HepG2 (cell line): Measurements from ENCODE around the gene ZNF331. TPM values are rescaled to one million over a fixed set of nuclear protein-coding genes. Genes with fewer than 3 reads are reported as not detected.

Experiments used
- CEBPB ChIP-seq: IDR thresholded peaks from 2 replicates; pipeline ENCODE4 v1.6.1; 2011; ENCODE audit warnings: low read depth, low read length, improper control_type of control experiment, borderline replicate concordance
- CREM ChIP-seq, 2 experiments: sonication (generic) in 1 of 2; formaldehyde crosslinking in 1 of 2; IDR thresholded peaks; 2 replicates each; pipeline versions ENCODE4 v1.4.0 to v1.6.1; 2016 to 2020; ENCODE audit warnings: antibody characterized with exemption in 1 of 2, mild to moderate bottlenecking in 1 of 2, missing genetic modification reagents in 1 of 2
- DNMT1 ChIP-seq: sonication (generic); formaldehyde crosslinking; IDR thresholded peaks from 2 replicates; pipeline ENCODE4 v1.5.1; 2020; ENCODE audit warnings: mild to moderate bottlenecking, missing genetic modification reagents
- FOXO4 ChIP-seq: sonication (generic); formaldehyde crosslinking; conservative IDR thresholded peaks from 2 replicates; pipeline ENCODE4 v1.8.1; 2023; ENCODE audit warnings: missing genetic modification reagents
- GZF1 ChIP-seq: sonication (generic); formaldehyde crosslinking; IDR thresholded peaks from 2 replicates; pipeline ENCODE4 v1.5.1; 2020; ENCODE audit warnings: mild to moderate bottlenecking, missing genetic modification reagents
- HBP1 ChIP-seq: IDR thresholded peaks from 2 replicates; pipeline ENCODE4 v1.6.1; 2016; ENCODE audit warnings: low read depth, control low read depth
- HNRNPLL ChIP-seq: fragments of 200-400 bp; formaldehyde crosslinking; IDR thresholded peaks from 2 replicates; pipeline ENCODE4 v1.6.1; 2017; ENCODE audit warnings: mild to moderate bottlenecking, low read depth, low read length; ENCODE audit not compliant: poor library complexity, severe bottlenecking
- IRF1 ChIP-seq: sonication (generic); formaldehyde crosslinking; IDR thresholded peaks from 2 replicates; pipeline ENCODE4 v1.4.0; 2020; ENCODE audit warnings: low read depth, mild to moderate bottlenecking, missing genetic modification reagents
- IRX3 ChIP-seq: sonication (generic); formaldehyde crosslinking; IDR thresholded peaks from 2 replicates; pipeline ENCODE4 v1.8.1; 2023; ENCODE audit warnings: mild to moderate bottlenecking, low read depth, missing genetic modification reagents, borderline replicate concordance
- KDM5A ChIP-seq: fragments of 200-600 bp; sonication (generic); IDR thresholded peaks from 2 replicates; pipeline ENCODE4 v1.7.0; 2018; ENCODE audit warnings: antibody characterized with exemption, mild to moderate bottlenecking, low read length, borderline replicate concordance
- MED1 ChIP-seq: sonication (generic); formaldehyde crosslinking; IDR thresholded peaks from 2 replicates; pipeline ENCODE4 v1.4.0; 2020; ENCODE audit warnings: missing genetic modification reagents
- MIER2 ChIP-seq: IDR thresholded peaks from 2 replicates; pipeline ENCODE4 v1.6.1; 2016; ENCODE audit warnings: missing biosample characterization, missing genetic modification reagents
- MYC ChIP-seq: sonication (generic); formaldehyde crosslinking; IDR thresholded peaks from 2 replicates; pipeline ENCODE4 v1.9.0; 2021; ENCODE audit warnings: missing genetic modification reagents, borderline replicate concordance
- NFRKB ChIP-seq: fragments of 450-650 bp; IDR thresholded peaks from 2 replicates; pipeline ENCODE4 v1.6.1; 2017
- PRPF4 ChIP-seq: fragments of 200-400 bp; formaldehyde crosslinking; IDR thresholded peaks from 2 replicates; pipeline ENCODE4 v1.6.1; 2016; ENCODE audit warnings: low read length, low read depth; ENCODE audit not compliant: poor library complexity, severe bottlenecking
- RBM22 ChIP-seq: fragments of 200-400 bp; formaldehyde crosslinking; optimal IDR thresholded peaks from 2 replicates; pipeline ENCODE3; 2017; ENCODE audit warnings: mild to moderate bottlenecking, low read length, moderate library complexity
- SMAD3 ChIP-seq: sonication (generic); formaldehyde crosslinking; IDR thresholded peaks from 2 replicates; pipeline ENCODE4 v1.4.0; 2020; ENCODE audit warnings: missing genetic modification reagents
- SOX5 ChIP-seq: IDR thresholded peaks from 2 replicates; pipeline ENCODE4 v1.6.1; 2016; ENCODE audit warnings: borderline replicate concordance
- SRSF9 ChIP-seq: fragments of 200-400 bp; formaldehyde crosslinking; IDR thresholded peaks from 2 replicates; pipeline ENCODE4 v1.6.1; 2018; ENCODE audit warnings: borderline replicate concordance, mild to moderate bottlenecking, low read depth, low read length; ENCODE audit not compliant: insufficient read depth, poor library complexity, severe bottlenecking
- SYNCRIP ChIP-seq: fragments of 200-400 bp; formaldehyde crosslinking; IDR thresholded peaks from 2 replicates; pipeline ENCODE4 v1.6.1; 2018; ENCODE audit warnings: mild to moderate bottlenecking, low read depth, low read length; ENCODE audit not compliant: insufficient read depth
- TFDP1 ChIP-seq: IDR thresholded peaks from 2 replicates; pipeline ENCODE4 v1.6.1; 2016; ENCODE audit warnings: missing compliant biosample characterization, missing genetic modification reagents, borderline replicate concordance
- ZBTB43 ChIP-seq: sonication (generic); formaldehyde crosslinking; conservative IDR thresholded peaks from 2 replicates; pipeline ENCODE4 v1.4.0; 2020; ENCODE audit warnings: missing genetic modification reagents
- ZFY ChIP-seq: sonication (generic); formaldehyde crosslinking; IDR thresholded peaks from 2 replicates; pipeline ENCODE4 v1.4.0; 2020; ENCODE audit warnings: missing genetic modification reagents
- ZKSCAN8 ChIP-seq: IDR thresholded peaks from 2 replicates; pipeline ENCODE4 v1.6.1; 2016; ENCODE audit warnings: borderline replicate concordance, missing genetic modification reagents, missing compliant biosample characterization
- ZNF562 ChIP-seq: sonication (generic); formaldehyde crosslinking; IDR thresholded peaks from 2 replicates; pipeline ENCODE4 v1.8.0; 2022; ENCODE audit warnings: missing genetic modification reagents, borderline replicate concordance
- polyA plus RNA-seq, 8 experiments: library from polyadenylated mRNA; depleted of rRNA in 3 of 8; stranded (reverse) in 7 of 8; unstranded in 1 of 8; fragments of >200 nt; fragmentation: Illumina TruSeq in 4 of 8; extraction: Trizol in 4 of 8; gene quantifications; 2 replicates each; pipeline versions ENCODE4 v1.2.1 to v1.2.3, GENCODE V29; 2011 to 2016; ENCODE audit warnings: low read depth in 4 of 8, missing spikeins in 1 of 8, mixed read lengths in 1 of 8; ENCODE audit not compliant: insufficient read depth in 1 of 8
- total RNA-seq, 5 experiments: library from RNA; depleted of rRNA; stranded (reverse); fragments of >200 nt; fragmentation: Illumina TruSeq; extraction: Trizol; gene quantifications; 2 replicates each; pipeline ENCODE4 v1.2.3, GENCODE V29; 2016; ENCODE audit warnings: low read depth in 1 of 5

ZNF331 gene
- total and polyA plus RNA-seq, 2 of the 13 experiments (the other 11 are each of a cell fraction or from before 2014, with no cell fraction given): 8.2 to 13.3 TPM

- TF ChIP-seq ZBTB43 (peak; percentile 95), SOX5 (CRISPR knock-in tag) (peak; percentile 82), IRX3 (no peak), CEBPB (peak; percentile 53; the same call in 1 of the 2 replicates), HBP1 (CRISPR knock-in tag) (no peak), DNMT1 (CRISPR knock-in tag) (no peak), TFDP1 (CRISPR knock-in tag) (peak; percentile 26; the same call in 1 of the 2 replicates), ZKSCAN8 (CRISPR knock-in tag) (no peak; the same call in 1 of the 2 replicates), ZFY (no peak; the same call in none of the 2 replicates), MYC (CRISPR knock-in tag) (no peak), SMAD3 (peak; percentile 35; the same call in 1 of the 2 replicates), MIER2 (CRISPR knock-in tag) (no peak), HNRNPLL (no peak), ZNF562 (no peak), IRF1 (CRISPR knock-in tag) (no peak), KDM5A (no peak), FOXO4 (no peak), SRSF9 (no peak), PRPF4 (no peak), GZF1 (CRISPR knock-in tag) (no peak), RBM22 (no peak), MED1 (CRISPR knock-in tag) (peak; percentile 89; the same call in 1 of the 2 replicates), SYNCRIP (no peak), CREM (IDR thresholded peaks at IDR 0.05) (peak; percentile 52; the same call in 1 of the 2 replicates), CREM (CRISPR knock-in tag; IDR thresholded peaks at IDR 0.05) (no peak), NFRKB (no peak)
These were observed 48.3 kb downstream of the ZNF331 start (continued) for GRCh38 chr19:53586277-53586691.
